GM21367 (cell line): ENCODE data around the gene PLCB4.
"Not testable (repeated sequence)": the region's sequence is repeated elsewhere in the genome, so short reads cannot be mapped to it uniquely, and the experiment has no call there.

ENCODE experiments used
- ATAC-seq: cut with Tn5 transposase; IDR thresholded peaks from one replicate; pipeline ENCODE4 v1.9.1; 2021; ENCODE audit not compliant: unreplicated experiment

The PLCB4 gene

GRCh38 chr20:9140162-9140760 is 71.4 kb downstream of the PLCB4 start:
- no peak for ATAC-seq

GRCh38 chr20:9141070-9141469 is 72.2 kb downstream of the PLCB4 start:
- ATAC-seq = no peak

- no peak for ATAC-seq
These were observed 73.0 kb downstream of the PLCB4 start for GRCh38 chr20:9141921-9142320.

- ATAC-seq = no peak
These were observed 73.9 kb downstream of the PLCB4 start for GRCh38 chr20:9142809-9143208.

- ATAC-seq = no peak
These were observed 75.0 kb downstream of the PLCB4 start for GRCh38 chr20:9143926-9144325.

GRCh38 chr20:9144643-9145042 is 75.8 kb downstream of the PLCB4 start:
- ATAC-seq = no peak

- no peak for ATAC-seq
These were observed 76.3 kb downstream of the PLCB4 start for GRCh38 chr20:9145142-9145541.

GRCh38 chr20:9146649-9147048 is 77.8 kb downstream of the PLCB4 start:
- ATAC-seq = no peak

GRCh38 chr20:9147547-9148024 is 78.7 kb downstream of the PLCB4 start:
- ATAC-seq = no peak

GRCh38 chr20:9148291-9148690 is 79.4 kb downstream of the PLCB4 start:
- ATAC-seq = no peak

GRCh38 chr20:9149087-9149486 is 80.2 kb downstream of the PLCB4 start:
- no peak for ATAC-seq

- no peak for ATAC-seq
These were observed 80.9 kb downstream of the PLCB4 start for GRCh38 chr20:9149796-9150195.

- ATAC-seq = no peak
These were observed 81.8 kb downstream of the PLCB4 start for GRCh38 chr20:9150679-9151078.

- ATAC-seq = not testable (repeated sequence)
These were observed 83.3 kb downstream of the PLCB4 start for GRCh38 chr20:9152139-9152538.

- no peak for ATAC-seq
These were observed 85.7 kb downstream of the PLCB4 start for GRCh38 chr20:9154464-9155024.

- ATAC-seq = no peak
These were observed 87.8 kb downstream of the PLCB4 start for GRCh38 chr20:9156529-9157280.

GRCh38 chr20:9160331-9160730 is 91.4 kb downstream of the PLCB4 start:
- ATAC-seq = no peak

- no peak for ATAC-seq
These were observed 91.9 kb downstream of the PLCB4 start for GRCh38 chr20:9160757-9161156.

GRCh38 chr20:9161311-9161710 is 92.4 kb downstream of the PLCB4 start:
- ATAC-seq = no peak

GRCh38 chr20:9163251-9163650 is 94.4 kb downstream of the PLCB4 start:
- no peak for ATAC-seq

GRCh38 chr20:9163995-9164394 is 95.1 kb downstream of the PLCB4 start:
- ATAC-seq = no peak

GRCh38 chr20:9165261-9165660 is 96.4 kb downstream of the PLCB4 start:
- no peak for ATAC-seq
